ENCODE data around the gene POU4F1. TPM values are rescaled to one million over a fixed set of nuclear protein-coding genes. Genes with fewer than 3 reads are reported as not detected.
"Not testable (repeated sequence)": the region's sequence is repeated elsewhere in the genome, so short reads cannot be mapped to it uniquely, and the experiment has no call there.

The POU4F1 gene, protein sequence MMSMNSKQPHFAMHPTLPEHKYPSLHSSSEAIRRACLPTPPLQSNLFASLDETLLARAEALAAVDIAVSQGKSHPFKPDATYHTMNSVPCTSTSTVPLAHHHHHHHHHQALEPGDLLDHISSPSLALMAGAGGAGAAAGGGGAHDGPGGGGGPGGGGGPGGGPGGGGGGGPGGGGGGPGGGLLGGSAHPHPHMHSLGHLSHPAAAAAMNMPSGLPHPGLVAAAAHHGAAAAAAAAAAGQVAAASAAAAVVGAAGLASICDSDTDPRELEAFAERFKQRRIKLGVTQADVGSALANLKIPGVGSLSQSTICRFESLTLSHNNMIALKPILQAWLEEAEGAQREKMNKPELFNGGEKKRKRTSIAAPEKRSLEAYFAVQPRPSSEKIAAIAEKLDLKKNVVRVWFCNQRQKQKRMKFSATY
- polyA plus RNA-seq (ENCODE audit: insufficient read length): 13.2 TPM

- DNase-seq: peak; percentile 62
Measured at GRCh38 chr13:78603240-78603957, at the start of gene POU4F1. TSS of gene POU4F1 (minus strand) at chr13:78603552. CDS start at chr13:78603326, 226 bp downstream.

- DNase-seq: no peak
Measured at GRCh38 chr13:78652651-78653050, 49.3 kb upstream of the POU4F1 start.

GRCh38 chr13:78650717-78651083, 47.3 kb upstream of the POU4F1 start:
- no peak for DNase-seq

DNA sequence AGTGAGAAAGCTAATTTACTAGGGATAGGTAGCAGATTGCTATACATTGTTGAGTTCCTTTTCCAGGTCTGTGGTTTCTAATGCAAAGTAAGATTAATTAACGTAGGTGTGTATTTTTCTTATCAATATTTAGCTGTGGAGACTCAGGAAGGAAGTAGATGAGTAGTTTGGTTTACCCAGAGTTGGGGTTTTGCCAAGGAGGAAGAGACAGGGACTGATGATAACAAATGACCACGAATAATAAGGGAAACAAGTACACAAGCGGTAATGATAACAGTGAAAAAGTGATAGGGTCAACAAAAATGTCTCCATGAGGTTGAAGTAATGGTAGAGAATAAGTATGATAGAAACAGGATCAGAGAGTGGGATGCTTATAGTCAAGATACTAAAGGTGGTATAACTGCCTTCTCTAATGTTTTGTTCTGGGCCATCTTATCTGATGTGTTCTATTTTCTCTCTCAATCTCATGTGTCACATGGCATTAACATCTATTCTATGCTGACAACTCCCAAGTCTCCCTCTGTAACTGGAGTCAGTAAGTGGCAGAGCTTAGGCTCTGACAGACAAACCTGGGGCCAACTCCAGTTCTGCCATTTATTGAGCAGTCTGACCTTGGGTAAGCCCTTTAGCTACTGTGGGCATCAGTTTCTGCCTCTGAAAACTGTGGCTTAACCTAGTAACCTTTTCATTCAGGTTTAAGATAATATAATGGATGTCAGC, 46.8 kb upstream of the POU4F1 start:
- DNase-seq: no peak

DNA sequence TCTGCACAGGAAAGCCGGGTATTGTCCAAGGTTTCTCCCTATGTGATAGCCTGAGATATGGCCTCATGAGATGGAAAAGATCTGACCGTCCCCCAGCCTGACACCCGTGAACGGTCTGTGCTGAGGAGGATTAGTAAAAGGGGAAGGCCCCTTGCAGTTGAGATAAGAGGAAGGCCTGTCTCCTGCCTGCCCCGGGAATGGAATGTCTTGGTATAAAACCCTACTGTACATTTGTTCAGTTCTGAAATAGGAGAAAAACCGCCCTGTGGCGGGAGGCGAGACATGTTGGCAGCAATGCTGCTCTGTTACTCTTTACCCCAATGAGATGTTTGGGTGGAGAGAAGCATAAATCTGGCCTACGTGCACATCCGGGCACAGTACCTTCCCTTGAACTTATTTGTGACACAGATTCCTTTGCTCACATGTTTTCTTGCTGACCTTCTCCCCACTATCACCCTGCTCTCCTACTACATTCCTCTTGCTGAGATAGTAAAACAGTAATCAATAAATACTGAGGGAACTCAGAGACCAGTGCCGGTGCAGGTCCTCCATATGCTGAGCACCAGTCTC, 43.8 kb upstream of the POU4F1 start:
- DNase-seq: not testable (repeated sequence)

DNA sequence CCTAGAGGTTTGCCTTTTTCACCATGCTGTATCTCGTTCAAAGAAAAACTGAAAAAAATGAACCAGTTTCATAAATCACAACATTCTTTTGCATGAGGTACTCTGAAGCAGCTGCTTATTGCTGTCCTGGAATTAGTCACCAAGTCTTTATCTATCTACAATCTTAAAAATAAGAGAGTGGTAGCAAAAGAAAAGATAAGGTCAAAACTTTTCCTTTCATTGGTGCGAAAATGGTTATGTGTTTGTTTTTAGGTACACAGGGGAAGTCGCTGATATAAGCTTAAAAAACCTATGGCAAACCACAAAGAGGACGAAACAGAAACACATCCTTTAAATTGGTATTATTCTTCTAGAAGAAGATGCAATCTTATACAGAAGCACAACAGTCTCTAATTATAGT, 34.9 kb upstream of the POU4F1 start:
- no peak for DNase-seq

DNA sequence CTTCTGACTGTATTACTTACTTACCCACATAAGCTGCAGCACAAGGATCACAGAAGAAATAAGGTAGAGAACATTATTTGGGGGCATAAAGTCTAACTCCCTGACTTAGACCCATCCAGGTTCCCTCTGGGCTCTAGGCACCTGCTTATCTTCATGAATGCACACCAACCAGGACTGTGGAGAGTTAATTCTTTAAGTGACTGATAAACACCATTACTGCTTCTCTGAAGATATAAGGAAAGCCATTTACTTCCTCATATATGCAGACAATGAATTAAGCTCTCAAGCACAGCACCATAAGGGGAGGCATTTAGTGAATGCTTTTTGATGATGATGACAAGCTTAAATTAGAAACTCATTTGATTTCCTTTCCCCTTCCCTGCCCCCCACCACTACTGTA, 33.1 kb upstream of the POU4F1 start:
- no peak for DNase-seq

DNA sequence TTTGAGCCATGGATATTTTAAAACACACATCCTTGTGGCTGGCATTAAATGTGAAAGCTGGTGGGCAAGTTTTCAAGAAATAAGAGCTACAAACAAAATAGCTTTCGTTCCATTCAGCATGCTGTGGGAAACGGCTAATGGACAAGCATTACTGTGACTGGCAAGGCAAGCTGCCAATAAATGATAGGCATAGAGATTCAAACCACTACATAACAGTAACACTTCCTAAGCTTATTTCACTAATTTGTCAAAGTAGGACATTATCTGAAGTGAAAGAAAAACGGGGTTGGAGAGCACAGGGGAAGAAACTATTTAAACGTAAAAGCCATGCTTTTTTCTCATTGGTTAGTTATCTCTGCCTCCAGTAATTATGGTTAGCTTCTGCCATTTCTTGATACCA, 29.6 kb upstream of the POU4F1 start:
- DNase-seq: no peak

GRCh38 chr13:78631077-78631476, 27.7 kb upstream of the POU4F1 start:
- no peak for DNase-seq

GRCh38 chr13:78630511-78630910, 27.2 kb upstream of the POU4F1 start:
- DNase-seq: no peak

DNA sequence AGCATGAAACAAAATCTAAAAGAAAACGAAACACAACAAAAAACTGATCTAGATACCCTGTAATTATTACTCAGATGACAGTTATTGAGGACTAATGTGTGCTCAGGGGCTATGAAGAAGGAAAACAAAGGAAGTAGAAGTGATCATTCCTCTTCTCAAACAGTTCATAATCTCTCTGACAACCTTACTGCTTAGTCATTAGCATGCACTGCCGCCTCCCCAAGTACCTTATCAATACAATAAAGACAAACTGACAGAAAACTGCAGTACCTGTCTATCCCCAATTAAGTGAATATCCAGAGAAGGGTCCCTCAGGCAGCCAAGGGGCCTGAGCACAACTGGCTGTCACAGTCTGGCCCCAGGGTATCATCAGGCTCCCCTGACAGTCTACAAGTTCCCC, 22.0 kb upstream of the POU4F1 start:
- DNase-seq: no peak

GRCh38 chr13:78623132-78623531, 19.8 kb upstream of the POU4F1 start:
- no peak for DNase-seq

DNA sequence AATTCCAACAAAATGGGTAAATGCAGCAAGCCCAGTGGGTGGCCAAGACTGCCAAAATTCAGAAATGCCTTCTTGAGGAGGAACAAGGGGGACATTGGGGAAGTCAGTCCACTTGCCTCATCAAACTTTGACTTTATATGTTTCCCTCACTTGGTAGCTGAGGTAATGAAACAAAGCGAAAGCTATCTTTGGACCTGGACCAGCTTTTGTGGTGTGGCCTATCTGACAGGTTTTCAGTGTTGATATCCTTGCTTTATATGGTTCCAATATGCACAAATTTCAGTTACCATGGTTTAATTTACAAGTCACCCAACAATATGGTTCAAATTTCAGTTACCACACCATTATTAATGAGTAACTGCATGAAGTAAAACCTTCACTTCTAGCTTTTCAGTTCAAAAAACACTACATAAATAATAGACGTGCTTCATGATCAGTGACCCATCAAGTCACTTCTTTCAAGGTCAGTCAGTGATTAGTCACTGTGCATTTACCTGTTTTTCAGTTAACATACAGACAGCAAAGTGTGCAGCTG, 17.7 kb upstream of the POU4F1 start:
- no peak for DNase-seq

DNA sequence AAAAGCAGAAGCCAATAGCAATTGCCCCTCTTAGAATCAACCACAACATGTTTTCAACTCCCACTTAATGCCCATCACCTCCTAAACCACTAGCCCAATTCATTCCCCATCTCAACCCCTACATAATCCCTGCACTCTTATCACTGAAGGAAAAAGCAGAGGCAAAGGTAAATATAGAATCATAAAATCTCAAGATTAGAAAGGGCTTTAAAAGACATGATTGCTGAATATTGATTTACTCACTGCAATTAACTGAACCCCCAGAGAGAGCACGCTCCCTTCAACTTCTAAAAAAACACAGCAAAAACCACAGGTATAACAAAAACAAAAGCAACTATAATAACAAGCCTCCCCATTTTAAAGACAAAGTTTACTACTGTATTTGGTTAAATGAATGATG, 15.1 kb upstream of the POU4F1 start:
- DNase-seq: no peak

GRCh38 chr13:78611040-78611439, 7.7 kb upstream of the POU4F1 start:
- DNase-seq: no peak

- no peak for DNase-seq
Measured at GRCh38 chr13:78610381-78610883, 7.1 kb upstream of the POU4F1 start.

GRCh38 chr13:78609464-78610205, 6.3 kb upstream of the POU4F1 start:
- DNase-seq: no peak

GRCh38 chr13:78608688-78609463, 5.5 kb upstream of the POU4F1 start:
- DNase-seq: no peak

- DNase-seq: no peak
Measured at GRCh38 chr13:78608252-78608687, 4.9 kb upstream of the POU4F1 start.

DNA sequence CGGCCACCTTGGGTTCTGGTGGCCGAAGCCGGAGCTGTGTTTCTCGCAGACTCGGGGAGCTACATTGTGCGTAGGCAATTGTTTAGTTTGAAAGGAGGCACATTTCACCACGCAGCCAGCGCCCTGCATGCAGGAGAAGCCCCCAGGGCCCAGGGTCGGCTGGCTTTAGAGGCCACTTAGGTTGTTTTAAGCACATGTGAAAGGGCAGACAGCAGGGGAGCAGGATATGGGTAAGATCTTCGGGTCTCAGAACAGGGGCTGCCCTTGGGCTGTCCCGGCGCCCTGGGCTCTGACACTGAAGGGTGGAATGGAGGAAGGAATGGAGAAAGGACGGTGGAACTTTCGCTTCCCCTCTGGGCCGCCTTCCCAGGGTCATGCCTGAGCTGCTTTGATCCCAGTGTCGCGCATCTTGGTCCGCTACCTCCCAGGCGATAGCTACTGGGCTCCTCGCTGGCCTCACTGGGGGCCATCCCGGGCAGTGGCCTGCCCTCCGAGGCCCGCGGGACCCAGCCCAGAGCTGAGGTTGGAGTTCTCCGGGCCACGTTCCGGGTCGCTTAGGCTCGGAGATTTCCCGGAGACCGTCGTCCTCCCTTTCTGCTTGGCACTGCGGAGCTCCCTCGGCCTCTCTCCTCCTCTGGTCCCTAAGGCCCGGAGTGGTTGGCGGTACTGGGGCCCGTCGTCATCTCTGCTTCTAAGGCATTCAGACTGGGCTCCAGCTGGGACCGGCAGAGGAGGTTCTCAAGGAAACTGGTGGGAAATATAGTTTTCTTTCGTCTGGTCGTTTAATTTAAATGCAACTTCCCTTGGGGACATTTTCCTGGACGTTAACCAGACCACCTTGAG, 4.3 kb upstream of the POU4F1 start:
- no peak for DNase-seq

Measured in hindlimb muscle (tissue), 1 donor.